T-cell (primary cell): ENCODE results near the gene ATXN7. TPM values are rescaled to one million over a fixed set of nuclear protein-coding genes. Genes with fewer than 3 reads are reported as not detected.
A peak's percentile ranks its signal among the peaks of the same experiment; 100 is the strongest.

Experiments used
- ATAC-seq, 4 experiments: fragments of 200-7000 bp in 3 of 4; fragments of 150-1000 bp in 1 of 4; cut with Tn5 transposase; replicated peaks in 1 of 4; 1 replicate in 3 of 4; 2 replicates in 1 of 4; pipeline ENCODE4 v1.10.0; 2021; ENCODE audit warnings: moderate library complexity in 3 of 4, mild to moderate bottlenecking in 2 of 4, moderate number of reproducible peaks in 1 of 4
- CTCF ChIA-PET, 2 donors: fragments of 300-600 bp; sonication (Branson Sonifier 250); formaldehyde crosslinking; loops; one replicate each; lab custom pipeline; 2022; ENCODE audit warnings: antibody characterized with exemption in 2 of 2; lab: Charles Lee
- POLR2A ChIA-PET, 2 donors: fragments of 300-600 bp; sonication (Branson Sonifier 250); formaldehyde crosslinking; loops; one replicate each; lab custom pipeline; 2022; ENCODE audit warnings: antibody characterized with exemption in 2 of 2; lab: Charles Lee
- DNase-seq, 35 experiments: peaks; one replicate each; pipeline versions ENCODE4 v3.0.0 to v3.0.0-alpha.2; 2013 to 2023
- H3K27ac ChIP-seq: one replicate; pipeline ENCODE4 v1.5.1; 2013; ENCODE audit warnings: low read length
- H3K27me3 ChIP-seq, 2 experiments: replicated peaks in 1 of 2; 1 replicate in 1 of 2; 2 replicates in 1 of 2; pipeline versions ENCODE4 v1.6.1 to v1.7.0; 2013; ENCODE audit warnings: low read length in 1 of 2, mixed read lengths in 1 of 2; ENCODE audit not compliant: control insufficient read depth in 2 of 2, insufficient read depth in 2 of 2; ENCODE audit errors: extremely low read depth in 1 of 2
- H3K36me3 ChIP-seq, 2 donors: 1 replicate in 1 of 2; 2 replicates in 1 of 2; pipeline versions ENCODE4 v1.6.1 to v1.7.0; 2013; ENCODE audit warnings: low read length in 1 of 2; ENCODE audit not compliant: control insufficient read depth in 2 of 2, insufficient read depth in 1 of 2; ENCODE audit errors: extremely low read depth in 1 of 2
- H3K4me1 ChIP-seq, 2 experiments: 1 replicate in 1 of 2; 2 replicates in 1 of 2; pipeline versions ENCODE4 v1.6.1 to v1.7.0; 2013; ENCODE audit warnings: low read length in 2 of 2, mixed read lengths in 1 of 2; ENCODE audit not compliant: insufficient read depth in 2 of 2, control insufficient read depth in 1 of 2; ENCODE audit errors: extremely low read depth in 1 of 2
- H3K4me3 ChIP-seq, 2 donors: 1 replicate in 1 of 2; 2 replicates in 1 of 2; pipeline versions ENCODE4 v1.5.1 to v1.7.0; 2013; ENCODE audit warnings: mild to moderate bottlenecking in 2 of 2, low read length in 1 of 2, moderate library complexity in 1 of 2; ENCODE audit not compliant: control insufficient read depth in 1 of 2; ENCODE audit errors: extremely low read depth in 1 of 2
- H3K9me3 ChIP-seq: 2 replicates; pipeline ENCODE4 v1.7.0; 2013
- H3K27ac Mint-ChIP-seq, 2 donors: one replicate each; pipeline ENCODE4 v1.8.0; 2020 to 2021; ENCODE audit warnings: mild to moderate bottlenecking in 2 of 2, mixed read lengths in 2 of 2
- H3K27me3 Mint-ChIP-seq, 2 donors: one replicate each; pipeline ENCODE4 v1.8.0; 2021 to 2022; ENCODE audit warnings: mixed read lengths in 2 of 2
- H3K36me3 Mint-ChIP-seq: one replicate; pipeline ENCODE4 v1.8.0; 2021; ENCODE audit warnings: mixed read lengths
- H3K4me1 Mint-ChIP-seq, 3 donors: one replicate each; pipeline ENCODE4 v1.8.0; 2020 to 2022; ENCODE audit warnings: mixed read lengths in 3 of 3, mild to moderate bottlenecking in 1 of 3
- H3K4me3 Mint-ChIP-seq, 3 donors: one replicate each; pipeline ENCODE4 v1.8.0; 2020 to 2022; ENCODE audit warnings: mild to moderate bottlenecking in 3 of 3, mixed read lengths in 3 of 3, moderate library complexity in 3 of 3
- H3K9me3 Mint-ChIP-seq, 3 donors: one replicate each; pipeline ENCODE4 v1.8.0; 2020 to 2022; ENCODE audit warnings: mixed read lengths in 3 of 3
- WGBS: methylation state at CpG from one replicate; pipeline ENCODE4 v1.1.5; 2013; ENCODE audit warnings: missing lambda C conversion rate; ENCODE audit not compliant: insufficient coverage; 5-methylcytosine and 5-hydroxymethylcytosine counted together
- total RNA-seq, 35 experiments: library from RNA in 6 of 35; stranded (reverse) in 6 of 35; fragments of 120-200 nt in 1 of 35; gene quantifications; one replicate each; pipeline versions ENCODE4 v1.2.1 to v1.2.4 and lab custom pipeline; 2013 to 2026

The ATXN7 gene
- total RNA-seq, 5 donors from 2014 or later (not counting 1 experiment from before 2014, with no cell fraction given) = 110 to 231 (median 123) TPM

- no peak overlapping the region for H3K4me3 ChIP-seq
- peak overlapping the region; percentile 59 to 79 for H3K27ac Mint-ChIP-seq
- H3K27me3 Mint-ChIP-seq = no peaks in the 10 kb centered on the region
- no peaks in the 10 kb centered on the region for H3K9me3 ChIP-seq
- CTCF ChIA-PET = interaction anchor here (0.6 to 9.5 kb wide), 9 partner anchors 9 to 523 kb away, joined by 3 to 220 read pairs (median 4); no protein-coding TSS in a partner anchor
- H3K27me3 ChIP-seq = no peaks in the 10 kb centered on the region
- peaks cover 22 to 23% of the 10 kb centered on the region in 2 experiments for H3K4me1 ChIP-seq
- DNase-seq = no peak
- H3K4me3 Mint-ChIP-seq = no peak overlapping the region
- ATAC-seq = no peak
- no peaks in the 10 kb centered on the region for H3K36me3 ChIP-seq
- POLR2A ChIA-PET = interaction anchor here in 1 of 2 donors (1.0 to 4.4 kb wide), 2 partner anchors 13 to 14 kb away, joined by 4 to 119 read pairs; no protein-coding TSS in a partner anchor
- peaks cover 54 to 65% (median 56%) of the 10 kb centered on the region in 3 donors for H3K4me1 Mint-ChIP-seq
- peaks cover 4% of the 10 kb centered on the region for H3K36me3 Mint-ChIP-seq
- H3K9me3 Mint-ChIP-seq = no peaks in the 10 kb centered on the region
- WGBS = no CpG with 5 or more reads among the region's 6 CpGs
- peak overlapping the region; percentile 15 for H3K27ac ChIP-seq
These were observed 101.2 kb downstream of the ATXN7 start for GRCh38 chr3:63964681-63965485.

- ChIA-PET CTCF (interaction anchor here (0.9 to 9.5 kb wide), 6 partner anchors 12 to 57 kb away, joined by 3 to 220 read pairs (median 7); partner anchors contain the start of gene PSMD6 (in 1 of the 2)), POLR2A (interaction anchor here (0.5 to 4.4 kb wide), 7 partner anchors 12 to 55 kb away, joined by 3 to 119 read pairs (median 5); no protein-coding TSS in a partner anchor)
- no peak overlapping the region for H3K4me3 ChIP-seq
These were observed 102.3 kb downstream of the ATXN7 start for GRCh38 chr3:63966007-63966406.

GRCh38 chr3:63966871-63967270, 103.2 kb downstream of the ATXN7 start:
- no peak for ATAC-seq
- WGBS = no CpG with 5 or more reads among the region's 1 CpG
- Histone ChIP-seq H3K27me3 (no peaks in the 10 kb centered on the region), H3K27ac (peak overlapping the region; percentile 81), H3K4me1 (peaks cover 30 to 43% of the 10 kb centered on the region in 2 experiments), H3K4me3 (peak overlapping the region in 1 of 2 donors; percentile 91), H3K36me3 (no peaks in the 10 kb centered on the region), H3K9me3 (no peaks in the 10 kb centered on the region)
- Mint-ChIP-seq H3K27ac (peak overlapping the region; percentile 95 to 98), H3K36me3 (peaks cover 4% of the 10 kb centered on the region), H3K4me3 (peak overlapping the region; percentile 63 to 95 (median 91)), H3K9me3 (no peaks in the 10 kb centered on the region), H3K27me3 (no peaks in the 10 kb centered on the region), H3K4me1 (peaks cover 63 to 71% (median 68%) of the 10 kb centered on the region in 3 donors)
- ChIA-PET POLR2A (interaction anchor here (0.9 to 4.4 kb wide), 6 partner anchors 11 to 54 kb away, joined by 3 to 119 read pairs (median 5); no protein-coding TSS in a partner anchor), CTCF (interaction anchor here (0.9 to 9.5 kb wide), 11 partner anchors 11 to 56 kb away, joined by 3 to 220 read pairs (median 8); partner anchors contain the start of genes PSMD6 (in 1 of the 2) and SCAANT1 (in 1 of the 2))
- DNase-seq = no peak

More at GRCh38 chr3:63966007-63966406, 102.3 kb downstream of the ATXN7 start:
- no peaks in the 10 kb centered on the region for H3K36me3 ChIP-seq
- Mint-ChIP-seq H3K27ac (peak overlapping the region; percentile 95 to 98), H3K4me1 (peaks cover 57 to 68% (median 60%) of the 10 kb centered on the region in 3 donors), H3K36me3 (peaks cover 4% of the 10 kb centered on the region), H3K27me3 (no peaks in the 10 kb centered on the region), H3K4me3 (no peak overlapping the region), H3K9me3 (no peaks in the 10 kb centered on the region)
- H3K4me1 ChIP-seq = peaks cover 25 to 34% of the 10 kb centered on the region in 2 experiments
- ATAC-seq = no peak
- no CpG with 5 or more reads among the region's 4 CpGs for WGBS
- H3K27me3 ChIP-seq = no peaks in the 10 kb centered on the region
- DNase-seq = no peak
- peak overlapping the region; percentile 81 for H3K27ac ChIP-seq
- H3K9me3 ChIP-seq = no peaks in the 10 kb centered on the region

GRCh38 chr3:63967675-63968611, 104.3 kb downstream of the ATXN7 start:
- H3K27me3 ChIP-seq = no peaks in the 10 kb centered on the region

GRCh38 chr3:63968612-63969350, 105.1 kb downstream of the ATXN7 start:
- H3K4me3 ChIP-seq = peak overlapping the region; percentile 76 to 91
- H3K4me3 Mint-ChIP-seq = peak overlapping the region; percentile 91 to 97 (median 95)
- H3K9me3 ChIP-seq = no peaks in the 10 kb centered on the region
- H3K4me1 Mint-ChIP-seq = peaks cover 74 to 86% (median 80%) of the 10 kb centered on the region in 3 donors
- peak overlapping the region; percentile 81 for H3K27ac ChIP-seq
- H3K4me1 ChIP-seq = peaks cover 45 to 52% of the 10 kb centered on the region in 2 experiments
- no peaks in the 10 kb centered on the region for H3K9me3 Mint-ChIP-seq
- H3K27ac Mint-ChIP-seq = peak overlapping the region; percentile 95 to 98
- WGBS = 0% methylated on average over 1 of the region's 3 CpGs
- ChIA-PET POLR2A (interaction anchor here (0.8 to 4.4 kb wide), 7 partner anchors 9 to 59 kb away, joined by 3 to 119 read pairs (median 4); partner anchors contain the start of gene PSMD6 (in 1 of the 2)), CTCF (interaction anchor here (0.8 to 9.5 kb wide), 12 partner anchors 8 to 57 kb away, joined by 3 to 220 read pairs (median 6); partner anchors contain the start of genes PSMD6 (in 1 of the 2) and SCAANT1 (in 1 of the 2))
- peaks cover 0 to 9% of the 10 kb centered on the region in 2 donors for H3K36me3 ChIP-seq
- H3K36me3 Mint-ChIP-seq = peaks cover 6% of the 10 kb centered on the region
- H3K27me3 ChIP-seq = no peaks in the 10 kb centered on the region
- no peaks in the 10 kb centered on the region for H3K27me3 Mint-ChIP-seq
- ATAC-seq = peak; percentile 31 to 56 (median 39)
- peak in 8 of 35 experiments; percentile 8 to 40 (median 24) for DNase-seq

More at GRCh38 chr3:63967675-63968611, 104.3 kb downstream of the ATXN7 start:
- DNase-seq (peak; percentile 10 to 87 (median 43)), ATAC-seq (peak; percentile 80 to 83 (median 82))
- ChIA-PET POLR2A (interaction anchor here (0.5 to 4.4 kb wide), 11 partner anchors 10 to 91 kb away, joined by 3 to 119 read pairs (median 4); partner anchors contain the start of gene PSMD6 (in 1 of the 2)), CTCF (interaction anchor here (0.8 to 9.5 kb wide), 14 partner anchors 8 to 56 kb away, joined by 3 to 220 read pairs (median 6); partner anchors contain the start of genes PSMD6 (in 1 of the 2) and SCAANT1 (in 1 of the 2))
- no peaks in the 10 kb centered on the region for H3K27me3 Mint-ChIP-seq
- Histone ChIP-seq H3K4me1 (peaks cover 37 to 50% of the 10 kb centered on the region in 2 experiments), H3K27ac (peak overlapping the region; percentile 81), H3K4me3 (peak overlapping the region; percentile 76 to 91), H3K9me3 (no peaks in the 10 kb centered on the region), H3K36me3 (peaks cover 0 to 1% of the 10 kb centered on the region in 2 donors)
- no peaks in the 10 kb centered on the region for H3K9me3 Mint-ChIP-seq
- WGBS = 2% methylated on average over 5 of the region's 11 CpGs
- peak overlapping the region; percentile 91 to 97 (median 95) for H3K4me3 Mint-ChIP-seq
- H3K27ac Mint-ChIP-seq = peak overlapping the region; percentile 95 to 98
- peaks cover 4% of the 10 kb centered on the region for H3K36me3 Mint-ChIP-seq
- H3K4me1 Mint-ChIP-seq = peaks cover 71 to 78% (median 77%) of the 10 kb centered on the region in 3 donors
